ENCODE data around the gene SAMD7.

The SAMD7 gene

GRCh38 chr3:169966428-169966950, 55.1 kb downstream of the SAMD7 start, which contains the start of gene SEC62:
TSS of gene SEC62 (plus strand) at chr3:169966807. CDS start at chr3:169966823, 16 bp downstream.
- DNase-seq (ENCODE audit: low read depth in 2 of 2), result peak; percentile 90 to 92

- DNase-seq (ENCODE audit: low read depth in 2 of 2), result peak in 1 of 2 donors; percentile 13
Measured at GRCh38 chr3:169966951-169967915, 55.9 kb downstream of the SAMD7 start.

- no peak for DNase-seq (ENCODE audit: low read depth in 2 of 2)
Measured at GRCh38 chr3:169968224-169968885, 57.0 kb downstream of the SAMD7 start.

GRCh38 chr3:169969174-169970095, 58.1 kb downstream of the SAMD7 start:
- DNase-seq (ENCODE audit: low read depth in 2 of 2), result no peak

GRCh38 chr3:169970847-169971246, 59.5 kb downstream of the SAMD7 start:
- no peak for DNase-seq (ENCODE audit: low read depth in 2 of 2)

GRCh38 chr3:169971522-169971921, 60.1 kb downstream of the SAMD7 start:
- DNase-seq (ENCODE audit: low read depth in 2 of 2), result no peak

GRCh38 chr3:169980055-169980454, 68.7 kb downstream of the SAMD7 start:
- no peak for DNase-seq (ENCODE audit: low read depth in 2 of 2)

- DNase-seq (ENCODE audit: low read depth in 2 of 2), result no peak
Measured at GRCh38 chr3:169984292-169984691, 72.9 kb downstream of the SAMD7 start.

Measured in stimulated activated CD4-positive, alpha-beta T cell treated with anti-CD3 and anti-CD28 coated beads, Interleukin-4, amount 100 ng/mL, for 48 hours (primary cell).